ENCODE results near the gene SPATA2.

The SPATA2 gene

DNA sequence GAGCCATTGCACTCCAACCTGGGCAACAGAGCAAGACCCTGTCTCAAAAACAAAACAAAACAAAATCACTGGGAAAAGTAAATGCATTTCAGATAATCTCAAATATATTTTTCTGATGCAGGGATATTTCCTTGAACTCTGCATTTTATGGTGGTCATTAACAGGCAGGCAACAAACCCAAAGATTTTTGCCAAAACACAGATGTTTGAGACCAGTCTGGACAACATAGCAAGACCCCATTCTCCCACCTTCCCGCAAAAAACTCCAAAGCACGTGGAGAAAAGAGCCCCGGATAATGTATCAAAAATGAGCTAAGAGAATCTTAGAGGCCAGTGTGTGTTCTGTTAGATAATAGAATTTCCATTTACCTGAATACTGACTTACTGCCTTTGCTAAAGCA is 58.4 kb downstream of the SPATA2 start:
- no peak for DNase-seq (ENCODE audit: low read depth in 2 of 2)

DNA sequence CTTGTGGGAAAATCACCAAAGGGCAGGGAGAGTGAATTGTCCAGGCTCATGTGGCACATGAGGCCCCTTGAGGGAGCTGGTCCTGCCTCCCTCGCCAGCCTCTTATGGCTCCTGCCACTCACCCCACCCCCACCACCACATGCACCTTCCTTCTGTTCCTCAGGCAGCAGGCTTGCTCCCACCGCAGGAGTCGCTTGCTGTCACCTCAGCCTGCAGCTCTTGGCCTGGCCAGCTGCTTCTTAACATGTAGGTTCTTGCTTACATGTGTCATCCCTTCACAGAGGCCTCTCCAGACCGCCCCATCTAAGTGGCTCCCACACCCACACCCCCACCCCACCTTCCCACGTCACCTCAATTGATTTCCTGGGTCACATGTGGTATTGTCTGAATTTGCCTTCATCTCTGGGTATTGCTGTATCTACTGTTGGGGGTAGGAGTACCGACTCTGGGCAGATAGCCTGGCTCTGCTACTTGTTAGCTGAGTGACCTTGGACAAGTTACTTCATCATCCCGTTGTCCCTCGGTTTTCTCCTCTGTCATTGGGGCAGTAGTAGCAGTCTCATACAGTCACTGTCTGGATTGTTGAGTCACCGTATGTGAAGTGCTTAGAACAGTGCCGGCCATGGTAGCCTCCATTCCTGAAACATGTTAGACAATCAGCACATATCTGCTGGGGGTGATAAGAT is 61.0 kb downstream of the SPATA2 start:
- DNase-seq (ENCODE audit: low read depth in 2 of 2), result no peak

DNA sequence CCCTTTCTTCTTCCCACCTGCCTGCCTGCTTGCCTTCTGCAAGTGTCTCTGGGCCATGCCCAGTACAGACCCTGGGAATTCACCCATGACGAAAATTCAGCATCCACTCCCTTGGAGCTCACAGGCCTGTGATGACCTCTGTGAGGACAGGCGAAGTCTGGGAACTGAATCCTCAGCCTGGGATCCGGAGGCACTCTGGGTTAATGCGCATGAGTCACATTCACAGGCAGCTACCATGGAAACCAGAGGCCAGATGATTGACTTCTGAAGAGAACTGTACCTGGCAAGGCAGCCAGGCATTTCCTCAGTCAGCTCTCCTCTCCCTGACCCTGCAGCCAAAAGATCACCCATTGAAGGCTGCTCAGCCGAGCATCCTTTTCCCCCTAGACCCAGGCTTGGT is 61.7 kb downstream of the SPATA2 start:
- DNase-seq (ENCODE audit: low read depth in 2 of 2), result peak in 1 of 2 experiments; percentile 16
